H1 (cell line): ENCODE data around the gene CHCHD1. TPM values are rescaled to one million over a fixed set of nuclear protein-coding genes. Genes with fewer than 3 reads are reported as not detected.

Experiments
- ASH2L ChIP-seq: fragments of 200-600, 300-600 bp; sonication (generic); IDR thresholded peaks from one replicate; pipeline ENCODE4 v1.7.1; 2017; ENCODE audit warnings: low read length
- BACH1 ChIP-seq: IDR thresholded peaks from 2 replicates; pipeline ENCODE4 v1.6.1; 2012; ENCODE audit warnings: low read length, improper control_type of control experiment
- BCL11A ChIP-seq, 2 experiments: IDR thresholded peaks; one replicate each; pipeline ENCODE4 v1.6.1; 2011; ENCODE audit warnings: low read depth in 2 of 2, low read length in 2 of 2, mild to moderate bottlenecking in 2 of 2
- BRCA1 ChIP-seq: IDR thresholded peaks from 2 replicates; pipeline ENCODE4 v1.6.1; 2012; ENCODE audit warnings: low read depth, low read length, improper control_type of control experiment
- CREB1 ChIP-seq: IDR thresholded peaks from 2 replicates; pipeline ENCODE4 v1.6.1; 2012; ENCODE audit warnings: inconsistent platforms
- CTBP2 ChIP-seq: IDR thresholded peaks from 2 replicates; pipeline ENCODE4 v1.7.0; 2011; ENCODE audit warnings: borderline replicate concordance, mild to moderate bottlenecking, moderate library complexity, mixed read lengths, low read length; ENCODE audit not compliant: insufficient read depth, insufficient read length
- EGR1 ChIP-seq: IDR thresholded peaks from 2 replicates; pipeline ENCODE4 v1.6.1; 2011; ENCODE audit warnings: low read depth, low read length, borderline replicate concordance
- HDAC2 ChIP-seq, 2 experiments: fragments of 300-600 bp in 1 of 2; sonication (generic) in 1 of 2; IDR thresholded peaks; 2 replicates each; pipeline ENCODE4 v1.6.1; 2011 to 2012; ENCODE audit warnings: low read depth in 2 of 2, low read length in 2 of 2, mild to moderate bottlenecking in 2 of 2, moderate library complexity in 2 of 2, borderline replicate concordance in 1 of 2, inconsistent platforms in 1 of 2
- JUN ChIP-seq: IDR thresholded peaks from 2 replicates; pipeline ENCODE4 v1.6.1; 2011; ENCODE audit warnings: low read depth, mild to moderate bottlenecking, improper control_type of control experiment, low read length
- KDM1A ChIP-seq: fragments of 200-600, 300-600 bp; sonication (generic); IDR thresholded peaks from 2 replicates; pipeline ENCODE4 v1.7.1; 2016; ENCODE audit warnings: mild to moderate bottlenecking, low read length, borderline replicate concordance
- MAFK ChIP-seq: IDR thresholded peaks from 2 replicates; pipeline ENCODE4 v1.6.1; 2012; ENCODE audit warnings: low read depth, mild to moderate bottlenecking, improper control_type of control experiment, low read length
- NANOG ChIP-seq: IDR thresholded peaks from 2 replicates; pipeline ENCODE4 v1.6.1; 2011; ENCODE audit warnings: low read length, low read depth, mild to moderate bottlenecking, inconsistent platforms; ENCODE audit not compliant: insufficient read depth, poor library complexity, severe bottlenecking
- PHF8 ChIP-seq: fragments of 200-600 bp; sonication (generic); conservative IDR thresholded peaks from 2 replicates; pipeline ENCODE4 v1.7.1; 2012; ENCODE audit warnings: low read depth, mild to moderate bottlenecking, inconsistent platforms, low read length, moderate library complexity
- POLR2A ChIP-seq, 2 experiments: IDR thresholded peaks; 1 replicate in 1 of 2; 2 replicates in 1 of 2; pipeline ENCODE4 v1.6.1; 2011; ENCODE audit warnings: low read depth in 2 of 2, low read length in 2 of 2, mild to moderate bottlenecking in 2 of 2; ENCODE audit errors: control extremely low read depth in 1 of 2
- RXRA ChIP-seq: IDR thresholded peaks from 2 replicates; pipeline ENCODE4 v1.6.1; 2011; ENCODE audit warnings: low read depth, mild to moderate bottlenecking, low read length, moderate library complexity; ENCODE audit not compliant: insufficient read depth
- SIN3A ChIP-seq, 2 experiments: IDR thresholded peaks in 1 of 2; conservative IDR thresholded peaks in 1 of 2; 2 replicates each; pipeline ENCODE4 v1.6.1; 2011 to 2012; ENCODE audit warnings: low read length in 2 of 2, improper control_type of control experiment in 1 of 2, low read depth in 1 of 2, mild to moderate bottlenecking in 1 of 2
- SP1 ChIP-seq: IDR thresholded peaks from 2 replicates; pipeline ENCODE4 v1.6.1; 2011; ENCODE audit warnings: low read depth, low read length
- SP4 ChIP-seq: IDR thresholded peaks from 2 replicates; pipeline ENCODE4 v1.6.1; 2012; ENCODE audit warnings: low read length, inconsistent platforms
- TBP ChIP-seq: IDR thresholded peaks from 2 replicates; pipeline ENCODE4 v1.6.1; 2011; ENCODE audit warnings: low read depth, low read length, improper control_type of control experiment
- TEAD4 ChIP-seq: IDR thresholded peaks from 2 replicates; pipeline ENCODE4 v1.6.1; 2012; ENCODE audit warnings: low read depth, low read length, inconsistent platforms, mixed read lengths
- YY1 ChIP-seq: IDR thresholded peaks from 2 replicates; pipeline ENCODE4 v1.6.1; 2011; ENCODE audit warnings: low read depth, mild to moderate bottlenecking, low read length
- polyA plus RNA-seq, 7 experiments: library from polyadenylated mRNA; depleted of rRNA in 3 of 7; stranded (reverse) in 5 of 7; unstranded in 2 of 7; fragments of >200 nt in 5 of 7; fragments of 200-250 nt in 2 of 7; gene quantifications; 1 replicate in 5 of 7; 2 replicates in 1 of 7; 4 replicates in 1 of 7; pipeline versions ENCODE4 v1.2.1 to v1.2.3, GENCODE V29; 2011 to 2013; ENCODE audit warnings: missing spikeins in 2 of 7, mixed read lengths in 2 of 7
- total RNA-seq: library from RNA; stranded (reverse); fragmentation: NEBNext Ultra II Directional; extraction: Animal tissue kit (Norgen Biotek cat#: 25700); gene quantifications from 2 replicates; pipeline ENCODE4 v1.2.1, GENCODE V29; 2021
- TF ChIP-seq, protein P1 (sequence below): IDR thresholded peaks from 2 replicates; pipeline ENCODE4 v1.6.1; 2012; ENCODE audit warnings: low read length, inconsistent platforms
- TF ChIP-seq, protein P2 (sequence below): IDR thresholded peaks from 2 replicates; pipeline ENCODE4 v1.6.1; 2012; ENCODE audit warnings: inconsistent platforms

CHCHD1 gene
- total and polyA plus RNA-seq, 2 of the 8 experiments (the other 6 are each of a cell fraction or from before 2014, with no cell fraction given), result 44.9 to 58.1 TPM

DNA sequence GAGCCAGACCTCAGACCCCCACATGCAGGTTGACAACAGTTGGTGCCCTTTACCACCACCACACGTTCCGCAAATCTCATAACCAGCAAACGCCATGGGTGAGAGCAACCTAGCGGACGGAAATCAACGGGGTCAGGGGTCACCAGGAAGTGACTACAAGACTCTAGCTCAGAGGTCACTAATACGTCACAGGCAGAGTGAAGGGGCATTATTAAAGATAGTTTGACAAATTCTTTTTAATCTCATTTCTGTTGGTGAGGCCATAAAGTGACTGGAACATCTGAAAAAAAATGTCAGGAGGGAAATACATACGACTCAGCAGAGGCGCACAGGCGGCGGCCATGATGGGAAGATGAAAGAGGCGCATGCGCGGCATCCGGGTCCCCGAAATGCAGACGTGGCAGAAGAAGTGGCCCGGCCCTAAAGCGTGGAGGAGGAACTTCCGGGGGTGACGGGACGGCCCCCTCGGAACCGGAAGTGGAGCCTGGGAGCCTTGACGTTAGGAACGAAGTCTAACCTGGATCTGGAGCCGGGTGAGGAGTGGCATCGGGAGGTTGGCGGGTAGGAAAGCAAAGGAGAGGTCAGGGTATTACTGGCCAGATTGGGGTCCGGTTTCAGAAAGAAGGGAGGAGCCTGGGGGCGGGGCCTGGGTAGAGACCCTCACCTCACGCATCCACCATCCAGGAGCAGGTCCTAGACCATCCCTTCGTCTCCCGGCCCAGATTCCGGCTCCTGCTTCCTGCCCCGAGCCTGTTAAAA lies 37.8 kb upstream of the CHCHD1 start, which contains the start of gene SEC24C (continued):
- TF ChIP-seq, protein P1, sequence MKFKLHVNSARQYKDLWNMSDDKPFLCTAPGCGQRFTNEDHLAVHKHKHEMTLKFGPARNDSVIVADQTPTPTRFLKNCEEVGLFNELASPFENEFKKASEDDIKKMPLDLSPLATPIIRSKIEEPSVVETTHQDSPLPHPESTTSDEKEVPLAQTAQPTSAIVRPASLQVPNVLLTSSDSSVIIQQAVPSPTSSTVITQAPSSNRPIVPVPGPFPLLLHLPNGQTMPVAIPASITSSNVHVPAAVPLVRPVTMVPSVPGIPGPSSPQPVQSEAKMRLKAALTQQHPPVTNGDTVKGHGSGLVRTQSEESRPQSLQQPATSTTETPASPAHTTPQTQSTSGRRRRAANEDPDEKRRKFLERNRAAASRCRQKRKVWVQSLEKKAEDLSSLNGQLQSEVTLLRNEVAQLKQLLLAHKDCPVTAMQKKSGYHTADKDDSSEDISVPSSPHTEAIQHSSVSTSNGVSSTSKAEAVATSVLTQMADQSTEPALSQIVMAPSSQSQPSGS, result peak; percentile 35; the same call in 1 of the 2 replicates
- TF ChIP-seq YY1 (peak; percentile 98), EGR1 (0 out of 2 replicates have a peak, but pooled peaks have one; percentile 12), SP1 (peak; percentile 68; the same call in 1 of the 2 replicates), POLR2A (IDR thresholded peaks at IDR 0.05; ENCODE audit: control extremely low read depth in 1 of 2, low read depth in 2 of 2, low read length in 2 of 2) (peak; percentile 25 to 68), CTBP2 (no peak), PHF8 (peak; percentile 80), CREB1 (peak; percentile 93), TBP (peak; percentile 92), BACH1 (no peak), MAFK (no peak; the same call in 1 of the 2 replicates), JUN (no peak), HDAC2 (IDR thresholded peaks at IDR 0.05; ENCODE audit: borderline replicate concordance in 1 of 2, low read depth in 2 of 2, low read length in 2 of 2) (peak in 1 of 2 experiments; percentile 7; a peak in 2 of 4 replicates), KDM1A (no peak), NANOG (no peak), SP4 (peak; percentile 51; the same call in 1 of the 2 replicates), SIN3A (conservative IDR thresholded peaks at IDR 0.05 in 1 of 2, IDR thresholded peaks at IDR 0.05 in 1 of 2; ENCODE audit: low read depth in 1 of 2, low read length in 2 of 2) (peak; percentile 77 to 90; a peak in 2 of 4 replicates), TEAD4 (no peak; the same call in 1 of the 2 replicates), RXRA (no peak), ASH2L (peak; percentile 75), BRCA1 (no peak), BCL11A (IDR thresholded peaks at IDR 0.05; ENCODE audit: low read depth in 2 of 2, low read length in 2 of 2) (no peak)
- TF ChIP-seq, protein P2, sequence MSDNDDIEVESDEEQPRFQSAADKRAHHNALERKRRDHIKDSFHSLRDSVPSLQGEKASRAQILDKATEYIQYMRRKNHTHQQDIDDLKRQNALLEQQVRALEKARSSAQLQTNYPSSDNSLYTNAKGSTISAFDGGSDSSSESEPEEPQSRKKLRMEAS, result 0 out of 2 replicates have a peak, but pooled peaks have one; percentile 7
